ENCODE data around the gene NUDT16L1.

The NUDT16L1 gene

GRCh38 chr16:4668313-4668960, 24.9 kb upstream of the NUDT16L1 start:
- H3K27ac ChIP-seq (ENCODE audit: low read length): no peak overlapping the region
- H3K4me3 ChIP-seq (ENCODE audit: low read length): no peak overlapping the region
- DNase-seq: no peak
- H3K36me3 ChIP-seq (replicated peaks; ENCODE audit: insufficient read depth, low read length): no peaks in the 10 kb centered on the region
- H3K79me2 ChIP-seq (ENCODE audit: low read length): peaks cover under 1% of the 10 kb centered on the region; the same call in 1 of the 2 replicates
- H4K20me1 ChIP-seq (ENCODE audit: insufficient read depth, low read length): no peaks in the 10 kb centered on the region
- H3K9ac ChIP-seq (ENCODE audit: low read length): no peak overlapping the region
- H3K9me3 ChIP-seq (replicated peaks; ENCODE audit: insufficient read depth, low read length): no peaks in the 10 kb centered on the region
- H3K27me3 ChIP-seq (replicated peaks; ENCODE audit: insufficient read depth, low read length): no peaks in the 10 kb centered on the region
- peaks cover 16% of the 10 kb centered on the region for H3K4me1 ChIP-seq (ENCODE audit: low read length)
- no peak overlapping the region for H3K4me2 ChIP-seq (ENCODE audit: low read depth, low read length)
- H2AFZ ChIP-seq (ENCODE audit: low read length): no peak overlapping the region
- peaks cover 16% of the 10 kb centered on the region; the same call in 1 of the 2 replicates for H3F3A ChIP-seq (ENCODE audit: insufficient read depth, low read length)
- TF ChIP-seq EZH2 (optimal IDR thresholded peaks at IDR 0.05; ENCODE audit: low read depth, low read length) (no peak), EZH2phosphoT487 (IDR thresholded peaks at IDR 0.05; ENCODE audit: low read length) (no peak), CTCF (IDR thresholded peaks at IDR 0.05; ENCODE audit: low read length) (no peak)
- no peaks in the 10 kb centered on the region for H3K9me2 ChIP-seq (replicated peaks; ENCODE audit: insufficient read depth, low read length)

- Histone ChIP-seq H2AFZ (ENCODE audit: low read length) (no peak overlapping the region), H3K9ac (ENCODE audit: low read length) (no peak overlapping the region), H4K20me1 (ENCODE audit: insufficient read depth, low read length) (no peaks in the 10 kb centered on the region), H3K27ac (ENCODE audit: low read length) (no peak overlapping the region), H3K79me2 (ENCODE audit: low read length) (no peaks in the 10 kb centered on the region), H3K9me3 (replicated peaks; ENCODE audit: insufficient read depth, low read length) (no peaks in the 10 kb centered on the region), H3K4me2 (ENCODE audit: low read depth, low read length) (no peak overlapping the region), H3K36me3 (replicated peaks; ENCODE audit: insufficient read depth, low read length) (no peaks in the 10 kb centered on the region), H3K27me3 (replicated peaks; ENCODE audit: insufficient read depth, low read length) (no peaks in the 10 kb centered on the region), H3F3A (ENCODE audit: insufficient read depth, low read length) (no peaks in the 10 kb centered on the region), H3K4me1 (ENCODE audit: low read length) (no peaks in the 10 kb centered on the region), H3K9me2 (replicated peaks; ENCODE audit: insufficient read depth, low read length) (no peaks in the 10 kb centered on the region), H3K4me3 (ENCODE audit: low read length) (no peak overlapping the region)
- no peak for DNase-seq
- TF ChIP-seq EZH2phosphoT487 (IDR thresholded peaks at IDR 0.05; ENCODE audit: low read length): no peak
- no peak for TF ChIP-seq EZH2 (optimal IDR thresholded peaks at IDR 0.05; ENCODE audit: low read depth, low read length)
- no peak for TF ChIP-seq CTCF (IDR thresholded peaks at IDR 0.05; ENCODE audit: low read length)
Observed at GRCh38 chr16:4673387-4674046, 19.8 kb upstream of the NUDT16L1 start.

- Histone ChIP-seq H3K27me3 (replicated peaks; ENCODE audit: insufficient read depth, low read length) (no peaks in the 10 kb centered on the region), H4K20me1 (ENCODE audit: insufficient read depth, low read length) (no peaks in the 10 kb centered on the region), H3K79me2 (ENCODE audit: low read length) (no peaks in the 10 kb centered on the region), H3K9ac (ENCODE audit: low read length) (no peak overlapping the region), H3K4me2 (ENCODE audit: low read depth, low read length) (no peak overlapping the region), H3K27ac (ENCODE audit: low read length) (no peak overlapping the region), H3K4me3 (ENCODE audit: low read length) (no peak overlapping the region), H2AFZ (ENCODE audit: low read length) (no peak overlapping the region), H3K9me2 (replicated peaks; ENCODE audit: insufficient read depth, low read length) (no peaks in the 10 kb centered on the region), H3K36me3 (replicated peaks; ENCODE audit: insufficient read depth, low read length) (no peaks in the 10 kb centered on the region), H3K4me1 (ENCODE audit: low read length) (no peaks in the 10 kb centered on the region), H3F3A (ENCODE audit: insufficient read depth, low read length) (no peaks in the 10 kb centered on the region), H3K9me3 (replicated peaks; ENCODE audit: insufficient read depth, low read length) (no peaks in the 10 kb centered on the region)
- DNase-seq: no peak
- TF ChIP-seq EZH2phosphoT487 (IDR thresholded peaks at IDR 0.05; ENCODE audit: low read length): no peak
- TF ChIP-seq EZH2 (optimal IDR thresholded peaks at IDR 0.05; ENCODE audit: low read depth, low read length): no peak
- no peak for TF ChIP-seq CTCF (IDR thresholded peaks at IDR 0.05; ENCODE audit: low read length)
Observed at GRCh38 chr16:4674926-4675530, 18.3 kb upstream of the NUDT16L1 start.
